ENCODE results near the gene ARHGAP15.

Gene ARHGAP15

DNA sequence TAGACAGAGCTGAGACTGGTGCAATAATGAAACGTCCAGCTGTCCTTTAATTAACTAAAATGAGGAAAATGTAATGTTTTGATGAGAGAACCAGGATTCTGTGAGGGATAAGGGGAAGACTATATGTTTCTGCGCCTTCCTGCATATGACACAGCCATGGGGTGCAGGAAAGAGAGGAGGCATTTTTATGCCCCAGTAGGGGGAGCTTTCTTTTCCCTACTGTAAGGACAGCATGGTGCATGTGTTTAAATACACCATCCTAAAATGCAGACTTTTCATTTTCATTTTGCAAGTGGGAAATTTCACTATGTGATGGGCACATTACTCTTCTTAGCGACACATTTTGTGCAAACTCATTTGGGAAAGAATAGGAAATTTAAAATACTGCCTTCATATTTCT is 446.1 kb downstream of the ARHGAP15 start:
- CTCF ChIA-PET = no interaction called here
- TF ChIP-seq HDGF (IDR thresholded peaks at IDR 0.05; ENCODE audit: borderline replicate concordance) (no peak), L3MBTL2 (conservative IDR thresholded peaks at IDR 0.05) (no peak), CTBP1 (IDR thresholded peaks at IDR 0.05; ENCODE audit: borderline replicate concordance) (no peak), SUZ12 (IDR thresholded peaks at IDR 0.05) (no peak)
- TF ChIP-seq, protein P1, sequence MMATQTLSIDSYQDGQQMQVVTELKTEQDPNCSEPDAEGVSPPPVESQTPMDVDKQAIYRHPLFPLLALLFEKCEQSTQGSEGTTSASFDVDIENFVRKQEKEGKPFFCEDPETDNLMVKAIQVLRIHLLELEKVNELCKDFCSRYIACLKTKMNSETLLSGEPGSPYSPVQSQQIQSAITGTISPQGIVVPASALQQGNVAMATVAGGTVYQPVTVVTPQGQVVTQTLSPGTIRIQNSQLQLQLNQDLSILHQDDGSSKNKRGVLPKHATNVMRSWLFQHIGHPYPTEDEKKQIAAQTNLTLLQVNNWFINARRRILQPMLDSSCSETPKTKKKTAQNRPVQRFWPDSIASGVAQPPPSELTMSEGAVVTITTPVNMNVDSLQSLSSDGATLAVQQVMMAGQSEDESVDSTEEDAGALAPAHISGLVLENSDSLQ (IDR thresholded peaks at IDR 0.05) = no peak
- DNase-seq (ENCODE audit: extremely low spot score) = peak; percentile 19

GRCh38 chr2:143577489-143577888 is 448.3 kb downstream of the ARHGAP15 start:
- no peak for TF ChIP-seq FOXA1 (IDR thresholded peaks at IDR 0.05)
- TF ChIP-seq ELF4 (IDR thresholded peaks at IDR 0.05) = no peak
- TF ChIP-seq CTBP1 (IDR thresholded peaks at IDR 0.05; ENCODE audit: borderline replicate concordance) = no peak
- no peak for TF ChIP-seq HDGF (IDR thresholded peaks at IDR 0.05; ENCODE audit: borderline replicate concordance)
- TF ChIP-seq FOXM1 (IDR thresholded peaks at IDR 0.05; ENCODE audit: borderline replicate concordance) = no peak
- TF ChIP-seq TARDBP (IDR thresholded peaks at IDR 0.05) = no peak
- no peak for TF ChIP-seq FOXK2 (IDR thresholded peaks at IDR 0.05)
- TF ChIP-seq, protein P1 (IDR thresholded peaks at IDR 0.05) = no peak
- TF ChIP-seq SUZ12 (IDR thresholded peaks at IDR 0.05) = no peak
- no peak for TF ChIP-seq ARNT (IDR thresholded peaks at IDR 0.05)
- no peak for TF ChIP-seq ZNF384 (IDR thresholded peaks at IDR 0.05)
- no peak for TF ChIP-seq L3MBTL2 (conservative IDR thresholded peaks at IDR 0.05)
- TF ChIP-seq NFRKB (IDR thresholded peaks at IDR 0.05) = no peak
- DNase-seq (ENCODE audit: extremely low spot score) = no peak
- ChIA-PET POLR2A (no interaction called here), CTCF (no interaction called here)

More for the DNA sequence above, 446.1 kb downstream of the ARHGAP15 start:
- POLR2A ChIA-PET = no interaction called here

GRCh38 chr2:143579456-143579855 is 450.2 kb downstream of the ARHGAP15 start:
- DNase-seq (ENCODE audit: extremely low spot score) = no peak
- TF ChIP-seq ELF4 (IDR thresholded peaks at IDR 0.05) (no peak), L3MBTL2 (conservative IDR thresholded peaks at IDR 0.05) (no peak), ZNF384 (IDR thresholded peaks at IDR 0.05) (no peak)
- ChIA-PET CTCF (no interaction called here), POLR2A (no interaction called here)

- TF ChIP-seq HDGF (IDR thresholded peaks at IDR 0.05; ENCODE audit: borderline replicate concordance) (no peak), BHLHE40 (IDR thresholded peaks at IDR 0.05; ENCODE audit: borderline replicate concordance) (no peak), FOXM1 (IDR thresholded peaks at IDR 0.05; ENCODE audit: borderline replicate concordance) (no peak), SP1 (IDR thresholded peaks at IDR 0.05) (no peak), FOXA1 (IDR thresholded peaks at IDR 0.05) (no peak), FOXK2 (IDR thresholded peaks at IDR 0.05) (no peak), L3MBTL2 (conservative IDR thresholded peaks at IDR 0.05) (no peak), ZNF384 (IDR thresholded peaks at IDR 0.05) (no peak), SUZ12 (IDR thresholded peaks at IDR 0.05) (no peak), CTBP1 (IDR thresholded peaks at IDR 0.05; ENCODE audit: borderline replicate concordance) (no peak), ARNT (IDR thresholded peaks at IDR 0.05) (no peak), NFRKB (IDR thresholded peaks at IDR 0.05) (no peak), LEF1 (IDR thresholded peaks at IDR 0.05; ENCODE audit: borderline replicate concordance) (no peak), ELF4 (IDR thresholded peaks at IDR 0.05) (no peak), TARDBP (IDR thresholded peaks at IDR 0.05) (no peak)
- TF ChIP-seq, protein P1 (IDR thresholded peaks at IDR 0.05) = no peak
- POLR2A ChIA-PET = no interaction called here
- CTCF ChIA-PET = no interaction called here
- DNase-seq (ENCODE audit: extremely low spot score) = no peak
These were observed 451.9 kb downstream of the ARHGAP15 start for GRCh38 chr2:143581134-143581533.

GRCh38 chr2:143582046-143582747 is 453.0 kb downstream of the ARHGAP15 start:
- ChIA-PET CTCF (no interaction called here), POLR2A (no interaction called here)
- TF ChIP-seq LEF1 (IDR thresholded peaks at IDR 0.05; ENCODE audit: borderline replicate concordance) (no peak), HDGF (IDR thresholded peaks at IDR 0.05; ENCODE audit: borderline replicate concordance) (no peak), TARDBP (IDR thresholded peaks at IDR 0.05) (no peak), FOXK2 (IDR thresholded peaks at IDR 0.05) (no peak), SP1 (IDR thresholded peaks at IDR 0.05) (no peak), SUZ12 (IDR thresholded peaks at IDR 0.05) (no peak), NFRKB (IDR thresholded peaks at IDR 0.05) (no peak), FOXM1 (IDR thresholded peaks at IDR 0.05; ENCODE audit: borderline replicate concordance) (no peak)
- no peak for DNase-seq (ENCODE audit: extremely low spot score)

DNA sequence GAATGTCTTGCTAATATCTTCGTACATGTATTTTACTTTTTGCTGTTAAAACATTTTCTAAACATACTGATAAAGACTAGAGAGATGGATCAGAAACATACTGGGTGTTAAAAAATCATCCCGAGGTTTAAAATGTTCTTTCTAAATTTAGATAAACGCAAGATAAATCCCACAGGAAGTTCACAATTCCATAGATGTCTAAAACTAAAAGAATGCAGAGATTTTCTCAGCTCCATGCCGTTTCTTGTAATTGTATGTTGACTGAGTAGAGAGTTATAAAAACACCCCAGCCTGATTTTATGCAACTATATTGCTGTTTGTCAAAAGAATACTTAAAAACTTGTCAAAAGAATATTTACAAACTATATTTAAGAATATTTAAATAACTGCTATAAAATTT is 455.7 kb downstream of the ARHGAP15 start:
- no peak for TF ChIP-seq ELF4 (IDR thresholded peaks at IDR 0.05)
- no peak for TF ChIP-seq FOXA1 (IDR thresholded peaks at IDR 0.05)
- TF ChIP-seq TARDBP (IDR thresholded peaks at IDR 0.05) = no peak
- no peak for TF ChIP-seq SUZ12 (IDR thresholded peaks at IDR 0.05)
- no peak for TF ChIP-seq LEF1 (IDR thresholded peaks at IDR 0.05; ENCODE audit: borderline replicate concordance)
- TF ChIP-seq ARNT (IDR thresholded peaks at IDR 0.05) = no peak
- TF ChIP-seq SP1 (IDR thresholded peaks at IDR 0.05) = no peak
- TF ChIP-seq HDGF (IDR thresholded peaks at IDR 0.05; ENCODE audit: borderline replicate concordance) = no peak
- TF ChIP-seq, protein P1 (IDR thresholded peaks at IDR 0.05) = no peak
- no peak for TF ChIP-seq CTBP1 (IDR thresholded peaks at IDR 0.05; ENCODE audit: borderline replicate concordance)
- TF ChIP-seq FOXK2 (IDR thresholded peaks at IDR 0.05) = no peak
- CTCF ChIA-PET = no interaction called here
- no peak for DNase-seq (ENCODE audit: extremely low spot score)

More for the DNA sequence above, 455.7 kb downstream of the ARHGAP15 start:
- POLR2A ChIA-PET = no interaction called here

Measured in HEK293T (cell line).